ENCODE results near the gene ZNF583. TPM values are rescaled to one million over a fixed set of nuclear protein-coding genes. Genes with fewer than 3 reads are reported as not detected.

Gene ZNF583
- total and polyA plus RNA-seq, 9 of the 15 experiments (the other 6 are each of a cell fraction or from before 2014, with no cell fraction given) = 0.92 to 6.7 (median 3.0) TPM

DNA sequence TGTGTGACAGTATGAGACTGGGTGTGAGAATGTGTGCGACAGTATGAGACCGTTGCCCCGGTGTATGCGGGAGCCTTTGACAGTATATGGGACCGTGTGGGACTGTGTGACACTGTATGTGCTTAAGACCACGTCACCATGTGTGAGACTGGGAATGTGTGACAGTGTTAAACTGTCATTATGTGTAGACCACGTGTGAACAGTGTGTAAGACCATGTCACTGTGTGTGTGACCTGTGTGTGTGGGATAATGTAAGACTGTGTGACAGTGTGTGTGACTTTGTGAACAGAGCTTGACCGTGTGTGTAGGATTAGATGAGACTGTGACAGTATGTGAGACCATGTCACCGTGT, 549 bp downstream of the ZNF583 start (continued):
- TF ChIP-seq ZNF449 (CRISPR knock-in tag; IDR thresholded peaks at IDR 0.05) = no peak
- TF ChIP-seq MBD1 (CRISPR knock-in tag; IDR thresholded peaks at IDR 0.05) = no peak
- TF ChIP-seq FOXK1 (CRISPR knock-in tag; IDR thresholded peaks at IDR 0.05; ENCODE audit: borderline replicate concordance) = no peak
- no peak for TF ChIP-seq SMARCB1 (IDR thresholded peaks at IDR 0.05; ENCODE audit: insufficient read length, low read depth)
- TF ChIP-seq FOXA1 (IDR thresholded peaks at IDR 0.05; ENCODE audit: borderline replicate concordance) = no peak
- TF ChIP-seq THAP12 (CRISPR knock-in tag; IDR thresholded peaks at IDR 0.05) = 0 out of 2 replicates have a peak, but pooled peaks have one; percentile 0
- no peak for TF ChIP-seq ZNF717 (CRISPR knock-in tag; IDR thresholded peaks at IDR 0.05)
- TF ChIP-seq ZKSCAN1 (IDR thresholded peaks at IDR 0.05; ENCODE audit: low read depth, low read length) = no peak
- TF ChIP-seq, protein P1, sequence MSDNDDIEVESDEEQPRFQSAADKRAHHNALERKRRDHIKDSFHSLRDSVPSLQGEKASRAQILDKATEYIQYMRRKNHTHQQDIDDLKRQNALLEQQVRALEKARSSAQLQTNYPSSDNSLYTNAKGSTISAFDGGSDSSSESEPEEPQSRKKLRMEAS (CRISPR knock-in tag; IDR thresholded peaks at IDR 0.05) = peak; percentile 52
- TF ChIP-seq TEAD1 (CRISPR knock-in tag; IDR thresholded peaks at IDR 0.05) = no peak
- no peak for TF ChIP-seq SRF (CRISPR knock-in tag; IDR thresholded peaks at IDR 0.05)
- no peak for TF ChIP-seq EWSR1 (IDR thresholded peaks at IDR 0.05; ENCODE audit: borderline replicate concordance, low read depth, partially characterized antibody)
- TF ChIP-seq, protein P2, sequence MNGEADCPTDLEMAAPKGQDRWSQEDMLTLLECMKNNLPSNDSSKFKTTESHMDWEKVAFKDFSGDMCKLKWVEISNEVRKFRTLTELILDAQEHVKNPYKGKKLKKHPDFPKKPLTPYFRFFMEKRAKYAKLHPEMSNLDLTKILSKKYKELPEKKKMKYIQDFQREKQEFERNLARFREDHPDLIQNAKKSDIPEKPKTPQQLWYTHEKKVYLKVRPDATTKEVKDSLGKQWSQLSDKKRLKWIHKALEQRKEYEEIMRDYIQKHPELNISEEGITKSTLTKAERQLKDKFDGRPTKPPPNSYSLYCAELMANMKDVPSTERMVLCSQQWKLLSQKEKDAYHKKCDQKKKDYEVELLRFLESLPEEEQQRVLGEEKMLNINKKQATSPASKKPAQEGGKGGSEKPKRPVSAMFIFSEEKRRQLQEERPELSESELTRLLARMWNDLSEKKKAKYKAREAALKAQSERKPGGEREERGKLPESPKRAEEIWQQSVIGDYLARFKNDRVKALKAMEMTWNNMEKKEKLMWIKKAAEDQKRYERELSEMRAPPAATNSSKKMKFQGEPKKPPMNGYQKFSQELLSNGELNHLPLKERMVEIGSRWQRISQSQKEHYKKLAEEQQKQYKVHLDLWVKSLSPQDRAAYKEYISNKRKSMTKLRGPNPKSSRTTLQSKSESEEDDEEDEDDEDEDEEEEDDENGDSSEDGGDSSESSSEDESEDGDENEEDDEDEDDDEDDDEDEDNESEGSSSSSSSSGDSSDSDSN (IDR thresholded peaks at IDR 0.05; ENCODE audit: borderline replicate concordance in 1 of 2, low read depth in 2 of 2, low read length in 2 of 2) = no peak
- TF ChIP-seq SMARCA5 (IDR thresholded peaks at IDR 0.05) = 0 out of 2 replicates have a peak, but pooled peaks have one; percentile 40
- no peak for TF ChIP-seq ZNF134 (CRISPR knock-in tag; conservative IDR thresholded peaks at IDR 0.05)
- no peak for TF ChIP-seq SETDB1 (IDR thresholded peaks at IDR 0.05; ENCODE audit: low read length)
- TF ChIP-seq NR3C1 (CRISPR knock-in tag; IDR thresholded peaks at IDR 0.05) = no peak
- TF ChIP-seq KHSRP (IDR thresholded peaks at IDR 0.05) = no peak
- TF ChIP-seq, protein P3, sequence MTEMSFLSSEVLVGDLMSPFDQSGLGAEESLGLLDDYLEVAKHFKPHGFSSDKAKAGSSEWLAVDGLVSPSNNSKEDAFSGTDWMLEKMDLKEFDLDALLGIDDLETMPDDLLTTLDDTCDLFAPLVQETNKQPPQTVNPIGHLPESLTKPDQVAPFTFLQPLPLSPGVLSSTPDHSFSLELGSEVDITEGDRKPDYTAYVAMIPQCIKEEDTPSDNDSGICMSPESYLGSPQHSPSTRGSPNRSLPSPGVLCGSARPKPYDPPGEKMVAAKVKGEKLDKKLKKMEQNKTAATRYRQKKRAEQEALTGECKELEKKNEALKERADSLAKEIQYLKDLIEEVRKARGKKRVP (CRISPR knock-in tag; IDR thresholded peaks at IDR 0.05) = no peak
